PC-3 (cell line): ENCODE results near the gene RNASE13. TPM values are rescaled to one million over a fixed set of nuclear protein-coding genes. Genes with fewer than 3 reads are reported as not detected.
"Not testable (repeated sequence)": the region's sequence is repeated elsewhere in the genome, so short reads cannot be mapped to it uniquely, and the experiment has no call there.

Experiments used
- ATAC-seq: fragments of 200-7000 bp; cut with Tn5 transposase; 2 replicates; pipeline ENCODE4 v1.9.1; 2020; ENCODE audit warnings: mild to moderate bottlenecking, moderate library complexity
- BruUV-seq: library from RNA; stranded (reverse); fragments of 400-500 nt; replicated peaks from 2 replicates; lab custom pipeline; 2021; lab: Mats Ljungman, UMichigan
- CTCF ChIA-PET: fragments of 300-600 bp; sonication (Branson Sonifier 250); formaldehyde crosslinking; loops from one replicate; lab custom pipeline; 2022; ENCODE audit warnings: antibody characterized with exemption; lab: Charles Lee
- POLR2A ChIA-PET: fragments of 300-600 bp; sonication (Branson Sonifier 250); formaldehyde crosslinking; loops from one replicate; lab custom pipeline; 2022; ENCODE audit warnings: antibody characterized with exemption; ENCODE audit not compliant: unreplicated experiment; lab: Charles Lee
- DNase-seq: peaks from one replicate; pipeline ENCODE4 v3.0.0-alpha.2; 2015
- H2AFZ ChIP-seq: fragments of 300-600 bp; sonication (generic); 2 replicates; pipeline ENCODE4 v1.6.0; 2016; ENCODE audit warnings: antibody characterized with exemption, low read length
- H3F3A ChIP-seq: fragments of 300-600 bp; sonication (generic); one replicate; pipeline ENCODE4 v1.6.0; 2017; ENCODE audit warnings: antibody characterized with exemption, low read length, control low read depth, mild to moderate bottlenecking; ENCODE audit not compliant: unreplicated experiment
- H3K27ac ChIP-seq: fragments of 300-600 bp; sonication (generic); 2 replicates; pipeline ENCODE4 v1.5.1; 2016; ENCODE audit warnings: mild to moderate bottlenecking, low read length
- H3K27me3 ChIP-seq: fragments of 300-600 bp; sonication (generic); 2 replicates; pipeline ENCODE4 v1.6.1; 2016; ENCODE audit warnings: low read length, mixed read lengths
- H3K36me3 ChIP-seq: fragments of 300-600 bp; sonication (generic); 2 replicates; pipeline ENCODE4 v1.6.1; 2016; ENCODE audit warnings: low read depth, mixed run types, low read length, mixed read lengths
- H3K4me1 ChIP-seq: fragments of 300-600 bp; sonication (generic); 2 replicates; pipeline ENCODE4 v1.5.1; 2016; ENCODE audit warnings: low read length; ENCODE audit not compliant: insufficient read depth
- H3K4me2 ChIP-seq: fragments of 300-600 bp; sonication (generic); 2 replicates; pipeline ENCODE4 v1.6.0; 2016; ENCODE audit warnings: low read length
- H3K4me3 ChIP-seq: fragments of 300-600 bp; sonication (generic); 2 replicates; pipeline ENCODE4 v1.5.1; 2016; ENCODE audit warnings: mild to moderate bottlenecking, low read length, mixed read lengths
- H3K79me2 ChIP-seq: fragments of 300-600 bp; sonication (generic); 2 replicates; pipeline ENCODE4 v1.6.1; 2017; ENCODE audit warnings: low read length, mixed read lengths
- H3K9ac ChIP-seq: fragments of 300-600 bp; sonication (generic); 2 replicates; pipeline ENCODE4 v1.6.0; 2016; ENCODE audit warnings: mild to moderate bottlenecking, low read length
- H3K9me2 ChIP-seq: fragments of 300-600 bp; sonication (generic); replicated peaks from 2 replicates; pipeline ENCODE4 v1.6.1; 2016; ENCODE audit warnings: mixed run types, low read length, mixed read lengths
- H3K9me3 ChIP-seq: fragments of 300-600 bp; sonication (generic); 2 replicates; pipeline ENCODE4 v1.6.1; 2016; ENCODE audit warnings: low read length, mixed read lengths
- H4K20me1 ChIP-seq: fragments of 300-600 bp; sonication (generic); 2 replicates; pipeline ENCODE4 v1.6.1; 2016; ENCODE audit warnings: low read length, mixed read lengths
- EZH2 ChIP-seq: fragments of 300-600 bp; sonication (generic); IDR thresholded peaks from one replicate; pipeline ENCODE4 v1.6.1; 2017; ENCODE audit warnings: antibody characterized with exemption, mild to moderate bottlenecking, low read length; ENCODE audit not compliant: unreplicated experiment
- EZH2phosphoT487 ChIP-seq: fragments of 300-600 bp; sonication (generic); IDR thresholded peaks from 2 replicates; pipeline ENCODE4 v1.6.1; 2018; ENCODE audit warnings: mild to moderate bottlenecking, antibody characterized with exemption, low read length, borderline replicate concordance
- intact Hi-C: fragments of 100-400 bp; cut with micrococcal nuclease; formaldehyde crosslinking; loops from 2 replicates; pipeline ENCODE4 v1.9.0; 2023
- total RNA-seq: library from RNA; depleted of rRNA; stranded (reverse); fragments of >200 nt; gene quantifications from 2 replicates; pipeline ENCODE4 v1.2.3, GENCODE V29; 2014
- TF ChIP-seq, protein P1 (sequence below): fragments of 300-600 bp; sonication (generic); conservative IDR thresholded peaks from 2 replicates; pipeline ENCODE4 v1.5.1; 2017; ENCODE audit warnings: antibody characterized with exemption, low read depth, mild to moderate bottlenecking, low read length

The RNASE13 gene
- total RNA-seq, 1 experiment from 2014 or later = not detected

DNA sequence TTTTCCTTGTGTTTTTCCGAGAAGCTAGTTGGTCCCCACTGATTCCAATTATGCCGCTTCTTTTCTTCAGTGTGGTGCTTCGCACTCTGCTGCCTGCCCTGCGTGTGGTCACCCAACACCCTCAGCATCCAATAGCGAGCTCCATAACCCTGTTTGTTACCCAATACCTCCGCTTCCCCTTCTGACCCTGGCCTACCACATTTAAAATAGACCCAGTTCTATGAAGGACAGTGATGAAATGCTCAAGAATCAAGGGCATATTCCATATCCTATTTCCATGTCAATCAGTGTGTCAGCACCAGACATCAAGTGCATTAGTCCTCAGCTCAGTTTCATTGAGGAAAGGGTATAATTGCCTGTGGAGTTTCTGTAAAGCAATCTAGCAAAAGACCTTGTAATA is 19.3 kb downstream of the RNASE13 start:
- DNase-seq (no peak), ATAC-seq (no peak)
- no peak overlapping the region for H3K9ac ChIP-seq
- BruUV-seq = no TSS peak
- no peaks in the 10 kb centered on the region for H4K20me1 ChIP-seq
- no peak overlapping the region for H3K4me3 ChIP-seq
- no peaks in the 10 kb centered on the region for H3K36me3 ChIP-seq
- no peaks in the 10 kb centered on the region for H3K9me2 ChIP-seq
- H3K9me3 ChIP-seq = no peaks in the 10 kb centered on the region
- H3K4me2 ChIP-seq = no peak overlapping the region
- H2AFZ ChIP-seq = no peak overlapping the region
- H3K79me2 ChIP-seq = no peaks in the 10 kb centered on the region
- CTCF ChIA-PET = interaction anchor here (0.6 to 1.9 kb wide), 9 partner anchors 10 to 203 kb away, joined by 3 to 23 read pairs (median 7); no protein-coding TSS in a partner anchor
- no peaks in the 10 kb centered on the region for H3F3A ChIP-seq
- TF ChIP-seq, protein P1, sequence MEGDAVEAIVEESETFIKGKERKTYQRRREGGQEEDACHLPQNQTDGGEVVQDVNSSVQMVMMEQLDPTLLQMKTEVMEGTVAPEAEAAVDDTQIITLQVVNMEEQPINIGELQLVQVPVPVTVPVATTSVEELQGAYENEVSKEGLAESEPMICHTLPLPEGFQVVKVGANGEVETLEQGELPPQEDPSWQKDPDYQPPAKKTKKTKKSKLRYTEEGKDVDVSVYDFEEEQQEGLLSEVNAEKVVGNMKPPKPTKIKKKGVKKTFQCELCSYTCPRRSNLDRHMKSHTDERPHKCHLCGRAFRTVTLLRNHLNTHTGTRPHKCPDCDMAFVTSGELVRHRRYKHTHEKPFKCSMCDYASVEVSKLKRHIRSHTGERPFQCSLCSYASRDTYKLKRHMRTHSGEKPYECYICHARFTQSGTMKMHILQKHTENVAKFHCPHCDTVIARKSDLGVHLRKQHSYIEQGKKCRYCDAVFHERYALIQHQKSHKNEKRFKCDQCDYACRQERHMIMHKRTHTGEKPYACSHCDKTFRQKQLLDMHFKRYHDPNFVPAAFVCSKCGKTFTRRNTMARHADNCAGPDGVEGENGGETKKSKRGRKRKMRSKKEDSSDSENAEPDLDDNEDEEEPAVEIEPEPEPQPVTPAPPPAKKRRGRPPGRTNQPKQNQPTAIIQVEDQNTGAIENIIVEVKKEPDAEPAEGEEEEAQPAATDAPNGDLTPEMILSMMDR = no peak
- no peak for TF ChIP-seq EZH2
- TF ChIP-seq EZH2phosphoT487 = no peak
- intact Hi-C loops = no loop called here
- H3K27ac ChIP-seq = no peak overlapping the region
- no peaks in the 10 kb centered on the region for H3K4me1 ChIP-seq
- POLR2A ChIA-PET = no interaction called here
- peaks cover 36% of the 10 kb centered on the region for H3K27me3 ChIP-seq

DNA sequence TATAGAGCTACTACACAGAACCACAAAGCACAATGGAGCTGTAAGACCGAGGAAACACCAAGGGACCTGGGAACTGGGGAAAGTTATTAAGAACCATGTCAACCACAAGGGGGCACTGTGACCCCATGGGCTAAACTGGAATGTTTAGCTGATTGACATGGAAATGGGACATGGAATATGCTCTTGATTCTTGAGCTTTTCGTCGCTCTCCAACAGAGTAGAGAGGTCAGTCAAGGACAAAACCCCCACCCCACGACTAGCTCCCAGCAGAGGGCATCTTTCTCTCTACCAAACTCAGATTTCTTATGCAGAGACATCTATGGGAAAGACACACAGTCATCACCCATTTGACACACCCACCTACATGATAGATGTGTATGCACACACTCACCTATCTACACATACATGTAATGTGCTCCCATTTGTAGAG is 19.8 kb downstream of the RNASE13 start:
- ChIA-PET POLR2A (no interaction called here), CTCF (interaction anchor here (0.5 to 1.9 kb wide), 11 partner anchors 9 to 343 kb away, joined by 3 to 23 read pairs (median 6); no protein-coding TSS in a partner anchor)
- BruUV-seq = no TSS peak
- Histone ChIP-seq H3F3A (no peaks in the 10 kb centered on the region), H3K27ac (no peak overlapping the region), H3K9me3 (no peaks in the 10 kb centered on the region), H3K4me2 (no peak overlapping the region), H3K9ac (no peak overlapping the region), H2AFZ (no peak overlapping the region), H3K4me3 (no peak overlapping the region), H3K4me1 (no peaks in the 10 kb centered on the region), H3K27me3 (peaks cover 34% of the 10 kb centered on the region), H3K36me3 (no peaks in the 10 kb centered on the region), H3K79me2 (no peaks in the 10 kb centered on the region), H3K9me2 (no peaks in the 10 kb centered on the region), H4K20me1 (no peaks in the 10 kb centered on the region)
- TF ChIP-seq, protein P1 = peak; percentile 94
- no peak for TF ChIP-seq EZH2phosphoT487
- ATAC-seq (peak; percentile 94), DNase-seq (peak; percentile 92)
- intact Hi-C loops = loop anchor here (1.0 kb wide), 2 partner anchors 26 to 93 kb away; no protein-coding TSS in a partner anchor

DNA sequence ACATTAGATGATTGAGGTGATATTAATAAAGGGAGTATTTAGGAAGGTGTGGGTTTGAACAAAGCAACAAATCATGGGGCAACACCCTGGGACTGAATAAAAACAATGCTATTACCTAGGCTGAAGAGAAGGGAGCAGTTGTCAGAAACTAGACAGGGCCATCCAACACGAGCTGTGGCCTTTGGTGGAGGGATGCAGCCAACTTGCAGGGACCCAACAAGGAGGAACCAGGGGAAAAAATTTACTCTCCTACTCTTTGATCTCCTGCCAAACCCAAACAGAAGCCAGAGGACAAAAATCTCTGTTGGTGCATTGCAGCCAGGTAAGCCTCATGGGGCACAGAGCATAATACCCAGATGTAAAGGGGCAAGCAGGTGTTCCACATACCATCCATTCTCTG is 23.5 kb downstream of the RNASE13 start:
- TF ChIP-seq, protein P1 = no peak
- no peak for TF ChIP-seq EZH2
- no peak for TF ChIP-seq EZH2phosphoT487
- no TSS peak for BruUV-seq
- ChIA-PET POLR2A (no interaction called here), CTCF (interaction anchor here (0.6 kb wide), 1 partner anchor 39 kb away, joined by 3 read pairs; no protein-coding TSS in a partner anchor)
- Histone ChIP-seq H3K4me2 (no peak overlapping the region), H3K9me3 (no peaks in the 10 kb centered on the region), H3K9ac (no peak overlapping the region), H3K4me1 (no peaks in the 10 kb centered on the region), H3K27me3 (peaks cover 24% of the 10 kb centered on the region), H3K36me3 (no peaks in the 10 kb centered on the region), H3F3A (no peaks in the 10 kb centered on the region), H3K27ac (no peak overlapping the region), H3K4me3 (no peak overlapping the region), H3K9me2 (no peaks in the 10 kb centered on the region), H2AFZ (no peak overlapping the region), H3K79me2 (no peaks in the 10 kb centered on the region), H4K20me1 (no peaks in the 10 kb centered on the region)
- DNase-seq (no peak), ATAC-seq (no peak)
- intact Hi-C loops = no loop called here

DNA sequence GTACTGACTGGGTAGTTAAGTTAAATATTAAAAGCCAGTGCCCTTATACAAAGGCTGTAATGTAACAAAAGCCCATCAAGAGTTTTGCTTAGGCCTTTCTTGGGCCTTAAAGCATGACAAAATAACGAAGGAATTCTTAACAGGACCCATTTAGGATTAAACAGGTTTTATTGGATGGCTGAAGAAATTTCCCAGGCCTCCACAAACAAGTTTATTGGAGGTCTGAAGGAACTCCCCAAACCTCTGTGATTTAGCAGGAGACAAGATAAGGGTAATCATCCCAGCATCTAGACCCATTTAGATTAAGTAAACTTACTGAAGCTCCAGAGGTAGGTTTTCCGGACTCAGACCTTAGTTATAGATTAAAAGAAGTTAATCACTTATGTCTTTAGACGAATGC is 24.9 kb downstream of the RNASE13 start:
- ATAC-seq, H3K4me1 ChIP-seq, intact Hi-C loops, BruUV-seq, H3K4me3 ChIP-seq, DNase-seq, POLR2A ChIA-PET, H2AFZ ChIP-seq, H3F3A ChIP-seq, H3K9ac ChIP-seq, H3K9me3 ChIP-seq, H3K9me2 ChIP-seq, H3K79me2 ChIP-seq, H3K36me3 ChIP-seq, H3K27ac ChIP-seq, H4K20me1 ChIP-seq, H3K4me2 ChIP-seq: not testable (repeated sequence)
- CTCF ChIA-PET = interaction anchor here (0.6 kb wide), 1 partner anchor 35 kb away, joined by 4 read pairs; no protein-coding TSS in a partner anchor
- H3K27me3 ChIP-seq = peaks cover 24% of the 10 kb centered on the region
